Stimulated activated CD8-positive, alpha-beta memory T cell treated with anti-CD3 and anti-CD28 coated beads, Interleukin-4, amount 100 ng/mL, for 1 hour (primary cell): ENCODE data around the gene ENTPD5.

Experiments
- DNase-seq, 2 donors: peaks; one replicate each; pipeline ENCODE4 v3.0.0-alpha.2; 2020; ENCODE audit warnings: low read depth in 2 of 2, low spot score in 1 of 2

The ENTPD5 gene

GRCh38 chr14:74018586-74019407 is at the start of gene ENTPD5, which contains the start of gene BBOF1:
Gene ENTPD5, minus strand, starts transcription at chr14:74019288. Its CDS starts 31,186 bp downstream, at chr14:73988102.
Gene BBOF1, plus strand, starts transcription at chr14:74019349. Its CDS starts 130 bp downstream, at chr14:74019479.
- peak; percentile 55 to 68 for DNase-seq

- DNase-seq = no peak
These were observed 46.9 kb upstream of the ENTPD5 start for GRCh38 chr14:74065746-74066575.

GRCh38 chr14:74064883-74065282 is 45.8 kb upstream of the ENTPD5 start:
- no peak for DNase-seq

GRCh38 chr14:74064426-74064825 is 45.3 kb upstream of the ENTPD5 start:
- no peak for DNase-seq

GRCh38 chr14:74062809-74063150 is 43.7 kb upstream of the ENTPD5 start:
- DNase-seq = no peak

- DNase-seq = no peak
These were observed 30.9 kb upstream of the ENTPD5 start for GRCh38 chr14:74049876-74050495.

- DNase-seq = no peak
These were observed 29.2 kb upstream of the ENTPD5 start for GRCh38 chr14:74048281-74048680.

- no peak for DNase-seq
These were observed 26.4 kb upstream of the ENTPD5 start for GRCh38 chr14:74045522-74045921.

GRCh38 chr14:74042296-74042695 is 23.2 kb upstream of the ENTPD5 start:
- DNase-seq = no peak

GRCh38 chr14:74038020-74038859 is 19.2 kb upstream of the ENTPD5 start:
- DNase-seq = no peak

GRCh38 chr14:74035556-74035955 is 16.5 kb upstream of the ENTPD5 start:
- no peak for DNase-seq

- DNase-seq = no peak
These were observed 15.5 kb upstream of the ENTPD5 start for GRCh38 chr14:74034572-74034971.

GRCh38 chr14:74029136-74029535 is 10.0 kb upstream of the ENTPD5 start:
- no peak for DNase-seq

- no peak for DNase-seq
These were observed 3.3 kb upstream of the ENTPD5 start for GRCh38 chr14:74022346-74022745.

GRCh38 chr14:74019408-74020137 is 485 bp upstream of the ENTPD5 start:
- no peak for DNase-seq

- DNase-seq = no peak
These were observed 908 bp downstream of the ENTPD5 start for GRCh38 chr14:74018174-74018585.

- DNase-seq = no peak
These were observed 3.1 kb downstream of the ENTPD5 start for GRCh38 chr14:74015963-74016362.

GRCh38 chr14:74015176-74015575 is 3.9 kb downstream of the ENTPD5 start:
- DNase-seq = no peak

GRCh38 chr14:74014299-74014698 is 4.8 kb downstream of the ENTPD5 start:
- DNase-seq = no peak

GRCh38 chr14:74008843-74009499 is 10.1 kb downstream of the ENTPD5 start:
- no peak for DNase-seq
